Measurements from ENCODE around the gene APBB3. TPM values are rescaled to one million over a fixed set of nuclear protein-coding genes. Genes with fewer than 3 reads are reported as not detected.

The APBB3 gene
- polyA plus RNA-seq, 5 donors, result 41.6 to 57.2 (median 47.9) TPM

Other genes with a start within 250 kb of the APBB3 start
- 1 to 10 TPM; 5.7 to 9.6 (median 7.6) TPM for gene HBEGF, start 218.0 kb downstream of the APBB3 start, polyA plus RNA-seq (ENCODE audit: insufficient read depth in 1 of 5, insufficient read length in 5 of 5, low replicate concordance in 1 of 5)
- under 1 TPM; 0.15 to 0.34 (median 0.25) TPM for gene SLC4A9, start 204.4 kb downstream of the APBB3 start, polyA plus RNA-seq (ENCODE audit: insufficient read depth in 1 of 5, insufficient read length in 5 of 5, low replicate concordance in 1 of 5)
- gene ANKHD1, start 162.8 kb downstream of the APBB3 start, polyA plus RNA-seq (ENCODE audit: insufficient read depth in 1 of 5, insufficient read length in 5 of 5, low replicate concordance in 1 of 5), result 100 to 1,000 TPM in 4 of 5 donors, 10 to 100 TPM in 1; 97.8 to 144 (median 128) TPM
- gene EIF4EBP3, start 16.9 kb downstream of the APBB3 start, polyA plus RNA-seq (ENCODE audit: insufficient read depth in 1 of 5, insufficient read length in 5 of 5, low replicate concordance in 1 of 5), result 10 to 100 TPM in 4 of 5 donors, 1 to 10 TPM in 1; 7.8 to 13.7 (median 10.5) TPM
- 10 to 100 TPM; 19.2 to 30.7 (median 22.9) TPM for gene SRA1, start 7.1 kb downstream of the APBB3 start, polyA plus RNA-seq (ENCODE audit: insufficient read depth in 1 of 5, insufficient read length in 5 of 5, low replicate concordance in 1 of 5)
- gene SLC35A4, start 230 bp upstream of the APBB3 start, polyA plus RNA-seq (ENCODE audit: insufficient read depth in 1 of 5, insufficient read length in 5 of 5, low replicate concordance in 1 of 5), result 10 to 100 TPM; 68.2 to 81.1 (median 71.0) TPM
- gene CD14, start 68.6 kb upstream of the APBB3 start, polyA plus RNA-seq (ENCODE audit: insufficient read depth in 1 of 5, insufficient read length in 5 of 5, low replicate concordance in 1 of 5), result 10 to 100 TPM; 12.1 to 27.7 (median 16.8) TPM
- gene TMCO6, start 74.9 kb upstream of the APBB3 start, polyA plus RNA-seq (ENCODE audit: insufficient read depth in 1 of 5, insufficient read length in 5 of 5, low replicate concordance in 1 of 5), result 10 to 100 TPM; 18.0 to 22.1 (median 20.0) TPM
- 10 to 100 TPM; 50.2 to 85.8 (median 61.8) TPM for gene NDUFA2, start 83.0 kb upstream of the APBB3 start, polyA plus RNA-seq (ENCODE audit: insufficient read depth in 1 of 5, insufficient read length in 5 of 5, low replicate concordance in 1 of 5)
- 100 to 1,000 TPM; 140 to 196 (median 152) TPM for gene IK, start 83.2 kb upstream of the APBB3 start, polyA plus RNA-seq (ENCODE audit: insufficient read depth in 1 of 5, insufficient read length in 5 of 5, low replicate concordance in 1 of 5)
- gene WDR55, start 100.3 kb upstream of the APBB3 start, polyA plus RNA-seq (ENCODE audit: insufficient read depth in 1 of 5, insufficient read length in 5 of 5, low replicate concordance in 1 of 5), result 10 to 100 TPM; 15.3 to 21.5 (median 20.5) TPM
- under 1 TPM in 3 of 5 donors, not detected in 2; 0.55 to 0.70 (median 0.68) TPM for gene DND1, start 109.0 kb upstream of the APBB3 start, polyA plus RNA-seq (ENCODE audit: insufficient read depth in 1 of 5, insufficient read length in 5 of 5, low replicate concordance in 1 of 5)
- 10 to 100 TPM; 71.4 to 77.3 (median 73.1) TPM for gene HARS1, start 126.8 kb upstream of the APBB3 start, polyA plus RNA-seq (ENCODE audit: insufficient read depth in 1 of 5, insufficient read length in 5 of 5, low replicate concordance in 1 of 5)
- gene HARS2, start 126.9 kb upstream of the APBB3 start, polyA plus RNA-seq (ENCODE audit: insufficient read depth in 1 of 5, insufficient read length in 5 of 5, low replicate concordance in 1 of 5), result 10 to 100 TPM; 42.4 to 56.4 (median 49.8) TPM
- gene ZMAT2, start 135.8 kb upstream of the APBB3 start, polyA plus RNA-seq (ENCODE audit: insufficient read depth in 1 of 5, insufficient read length in 5 of 5, low replicate concordance in 1 of 5), result 100 to 1,000 TPM in 4 of 5 donors, 10 to 100 TPM in 1; 95.6 to 151 (median 114) TPM
- gene PCDHA1, start 221.5 kb upstream of the APBB3 start, polyA plus RNA-seq (ENCODE audit: insufficient read depth in 1 of 5, insufficient read length in 5 of 5, low replicate concordance in 1 of 5), result under 1 TPM; 0.07 to 0.18 (median 0.09) TPM
- under 1 TPM; 0.14 to 0.34 (median 0.31) TPM for gene PCDHA2, start 230.3 kb upstream of the APBB3 start, polyA plus RNA-seq (ENCODE audit: insufficient read depth in 1 of 5, insufficient read length in 5 of 5, low replicate concordance in 1 of 5)
- under 1 TPM; 0.19 to 0.40 (median 0.27) TPM for gene PCDHA3, start 236.5 kb upstream of the APBB3 start, polyA plus RNA-seq (ENCODE audit: insufficient read depth in 1 of 5, insufficient read length in 5 of 5, low replicate concordance in 1 of 5)
- gene PCDHA4, start 242.5 kb upstream of the APBB3 start, polyA plus RNA-seq (ENCODE audit: insufficient read depth in 1 of 5, insufficient read length in 5 of 5, low replicate concordance in 1 of 5), result under 1 TPM; 0.27 to 0.50 (median 0.44) TPM